VCaP (cell line): Measurements from ENCODE around the gene CHAF1B.
"Not testable (repeated sequence)": the region's sequence is repeated elsewhere in the genome, so short reads cannot be mapped to it uniquely, and the experiment has no call there.

ENCODE experiments used
- H3K27ac ChIP-seq: fragments of 450-650 bp; 2 replicates; pipeline ENCODE4 v1.5.1; 2017
- CTCF ChIP-seq: fragments of 450-650 bp; conservative IDR thresholded peaks from 2 replicates; pipeline ENCODE4 v1.5.1; 2017; ENCODE audit warnings: mild to moderate bottlenecking, moderate library complexity

Gene CHAF1B

GRCh38 chr21:36395353-36396111 is 10.3 kb downstream of the CHAF1B start:
- no peak for TF ChIP-seq CTCF
- H3K27ac ChIP-seq, result no peak overlapping the region

GRCh38 chr21:36396325-36396724 is 11.1 kb downstream of the CHAF1B start:
- TF ChIP-seq CTCF, result no peak
- no peak overlapping the region for H3K27ac ChIP-seq

GRCh38 chr21:36396971-36397370 is 11.8 kb downstream of the CHAF1B start:
- no peak overlapping the region for H3K27ac ChIP-seq
- no peak for TF ChIP-seq CTCF

GRCh38 chr21:36397606-36398005 is 12.4 kb downstream of the CHAF1B start:
- no peak for TF ChIP-seq CTCF
- no peak overlapping the region for H3K27ac ChIP-seq

- not testable (repeated sequence) for H3K27ac ChIP-seq
Observed at GRCh38 chr21:36399736-36400135, 14.5 kb downstream of the CHAF1B start.

- H3K27ac ChIP-seq, result no peak overlapping the region
- TF ChIP-seq CTCF, result no peak
Observed at GRCh38 chr21:36400719-36401118, 15.5 kb downstream of the CHAF1B start.

- no peak for TF ChIP-seq CTCF
- H3K27ac ChIP-seq, result peak overlapping the region; percentile 62
Observed at GRCh38 chr21:36402339-36402738, 17.1 kb downstream of the CHAF1B start.

GRCh38 chr21:36403713-36404112 is 18.5 kb downstream of the CHAF1B start:
- no peak for TF ChIP-seq CTCF
- H3K27ac ChIP-seq, result no peak overlapping the region; the same call in 1 of the 2 replicates
